ENCODE data around the gene PROB1. TPM values are rescaled to one million over a fixed set of nuclear protein-coding genes. Genes with fewer than 3 reads are reported as not detected.

Gene PROB1
- total and polyA plus RNA-seq, 9 of the 15 experiments (the other 6 are each of a cell fraction or from before 2014, with no cell fraction given), result 0.01 to 1.8 (median 0.47) TPM

DNA sequence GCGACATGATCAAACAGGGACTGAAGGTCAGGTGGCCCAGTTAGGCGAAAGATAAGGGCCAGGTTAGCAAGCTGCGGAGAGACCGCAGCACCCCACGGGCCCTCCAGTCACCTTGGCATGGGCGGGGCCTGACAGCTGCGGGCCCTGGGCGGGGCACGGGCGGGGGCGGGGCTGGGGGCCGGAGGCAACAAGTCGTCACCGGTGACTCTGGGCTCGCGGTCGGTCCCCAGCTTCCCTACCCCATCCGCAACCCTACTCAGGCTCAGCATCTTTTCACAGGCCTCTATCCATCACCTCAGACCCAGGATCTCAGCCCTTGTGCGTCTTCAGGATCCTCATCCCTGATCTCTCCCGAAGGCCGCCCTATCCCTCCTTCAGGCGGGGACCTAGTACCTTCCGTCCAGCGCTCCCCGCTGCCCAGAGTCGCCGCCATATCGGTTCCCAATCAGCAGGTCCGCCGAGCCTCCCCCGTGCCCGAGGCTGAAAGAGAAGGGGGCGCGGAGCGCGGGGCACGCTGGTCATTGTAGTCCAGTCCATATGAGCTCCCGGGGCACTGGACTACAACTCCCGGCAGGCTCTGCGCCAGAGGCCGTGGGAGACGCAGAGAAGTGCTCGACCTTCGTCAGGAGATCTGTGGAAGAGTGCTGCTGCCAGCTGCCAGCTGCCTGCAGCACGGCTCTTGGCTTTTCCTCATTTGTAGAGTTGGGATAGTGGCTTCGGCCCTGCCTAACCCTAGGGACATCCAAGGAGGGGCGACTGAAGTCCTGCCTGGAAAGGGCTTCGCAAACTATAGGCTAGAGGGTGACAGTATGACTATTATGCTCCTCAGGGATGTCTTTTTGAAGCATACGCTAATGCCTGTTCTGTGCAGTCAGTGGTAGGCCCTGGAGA lies 44.4 kb upstream of the PROB1 start, which contains the start of gene DNAJC18 (continued):
- TF ChIP-seq PTRF (tag; IDR thresholded peaks at IDR 0.05), result no peak
- TF ChIP-seq RNF2 (IDR thresholded peaks at IDR 0.05), result no peak
- no peak for TF ChIP-seq TEAD1 (CRISPR knock-in tag; IDR thresholded peaks at IDR 0.05)
- TF ChIP-seq E2F3 (CRISPR knock-in tag; IDR thresholded peaks at IDR 0.05), result 0 out of 2 replicates have a peak, but pooled peaks have one; percentile 41
- no peak for TF ChIP-seq HMG20B (CRISPR knock-in tag; IDR thresholded peaks at IDR 0.05)
- no peak for TF ChIP-seq BCL6 (CRISPR knock-in tag; IDR thresholded peaks at IDR 0.05)
- no peak for TF ChIP-seq TCF7 (IDR thresholded peaks at IDR 0.05; ENCODE audit: borderline replicate concordance)
- TF ChIP-seq NFRKB (IDR thresholded peaks at IDR 0.05; ENCODE audit: low read depth), result 0 out of 2 replicates have a peak, but pooled peaks have one; percentile 4
- TF ChIP-seq, protein P1, sequence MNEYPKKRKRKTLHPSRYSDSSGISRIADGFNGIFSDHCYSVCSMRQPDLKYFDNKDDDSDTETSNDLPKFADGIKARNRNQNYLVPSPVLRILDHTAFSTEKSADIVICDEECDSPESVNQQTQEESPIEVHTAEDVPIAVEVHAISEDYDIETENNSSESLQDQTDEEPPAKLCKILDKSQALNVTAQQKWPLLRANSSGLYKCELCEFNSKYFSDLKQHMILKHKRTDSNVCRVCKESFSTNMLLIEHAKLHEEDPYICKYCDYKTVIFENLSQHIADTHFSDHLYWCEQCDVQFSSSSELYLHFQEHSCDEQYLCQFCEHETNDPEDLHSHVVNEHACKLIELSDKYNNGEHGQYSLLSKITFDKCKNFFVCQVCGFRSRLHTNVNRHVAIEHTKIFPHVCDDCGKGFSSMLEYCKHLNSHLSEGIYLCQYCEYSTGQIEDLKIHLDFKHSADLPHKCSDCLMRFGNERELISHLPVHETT (CRISPR knock-in tag; conservative IDR thresholded peaks at IDR 0.05 in 1 of 2, IDR thresholded peaks at IDR 0.05 in 1 of 2), result peak in 1 of 2 experiments; percentile 63; a peak in 1 of 4 replicates
- no peak for TF ChIP-seq MTF1 (CRISPR knock-in tag; IDR thresholded peaks at IDR 0.05; ENCODE audit: borderline replicate concordance)
- TF ChIP-seq, protein P2, sequence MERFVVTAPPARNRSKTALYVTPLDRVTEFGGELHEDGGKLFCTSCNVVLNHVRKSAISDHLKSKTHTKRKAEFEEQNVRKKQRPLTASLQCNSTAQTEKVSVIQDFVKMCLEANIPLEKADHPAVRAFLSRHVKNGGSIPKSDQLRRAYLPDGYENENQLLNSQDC (CRISPR knock-in tag; IDR thresholded peaks at IDR 0.05), result no peak
- TF ChIP-seq, protein P3, sequence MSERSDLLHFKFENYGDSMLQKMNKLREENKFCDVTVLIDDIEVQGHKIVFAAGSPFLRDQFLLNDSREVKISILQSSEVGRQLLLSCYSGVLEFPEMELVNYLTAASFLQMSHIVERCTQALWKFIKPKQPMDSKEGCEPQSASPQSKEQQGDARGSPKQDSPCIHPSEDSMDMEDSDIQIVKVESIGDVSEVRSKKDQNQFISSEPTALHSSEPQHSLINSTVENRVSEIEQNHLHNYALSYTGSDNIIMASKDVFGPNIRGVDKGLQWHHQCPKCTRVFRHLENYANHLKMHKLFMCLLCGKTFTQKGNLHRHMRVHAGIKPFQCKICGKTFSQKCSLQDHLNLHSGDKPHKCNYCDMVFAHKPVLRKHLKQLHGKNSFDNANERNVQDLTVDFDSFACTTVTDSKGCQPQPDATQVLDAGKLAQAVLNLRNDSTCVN (CRISPR knock-in tag; IDR thresholded peaks at IDR 0.05), result no peak
- TF ChIP-seq NFATC3 (IDR thresholded peaks at IDR 0.05), result no peak
- TF ChIP-seq, protein P4, sequence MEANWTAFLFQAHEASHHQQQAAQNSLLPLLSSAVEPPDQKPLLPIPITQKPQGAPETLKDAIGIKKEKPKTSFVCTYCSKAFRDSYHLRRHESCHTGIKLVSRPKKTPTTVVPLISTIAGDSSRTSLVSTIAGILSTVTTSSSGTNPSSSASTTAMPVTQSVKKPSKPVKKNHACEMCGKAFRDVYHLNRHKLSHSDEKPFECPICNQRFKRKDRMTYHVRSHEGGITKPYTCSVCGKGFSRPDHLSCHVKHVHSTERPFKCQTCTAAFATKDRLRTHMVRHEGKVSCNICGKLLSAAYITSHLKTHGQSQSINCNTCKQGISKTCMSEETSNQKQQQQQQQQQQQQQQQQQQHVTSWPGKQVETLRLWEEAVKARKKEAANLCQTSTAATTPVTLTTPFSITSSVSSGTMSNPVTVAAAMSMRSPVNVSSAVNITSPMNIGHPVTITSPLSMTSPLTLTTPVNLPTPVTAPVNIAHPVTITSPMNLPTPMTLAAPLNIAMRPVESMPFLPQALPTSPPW (CRISPR knock-in tag; IDR thresholded peaks at IDR 0.05), result peak; percentile 84
- TF ChIP-seq, protein P5, sequence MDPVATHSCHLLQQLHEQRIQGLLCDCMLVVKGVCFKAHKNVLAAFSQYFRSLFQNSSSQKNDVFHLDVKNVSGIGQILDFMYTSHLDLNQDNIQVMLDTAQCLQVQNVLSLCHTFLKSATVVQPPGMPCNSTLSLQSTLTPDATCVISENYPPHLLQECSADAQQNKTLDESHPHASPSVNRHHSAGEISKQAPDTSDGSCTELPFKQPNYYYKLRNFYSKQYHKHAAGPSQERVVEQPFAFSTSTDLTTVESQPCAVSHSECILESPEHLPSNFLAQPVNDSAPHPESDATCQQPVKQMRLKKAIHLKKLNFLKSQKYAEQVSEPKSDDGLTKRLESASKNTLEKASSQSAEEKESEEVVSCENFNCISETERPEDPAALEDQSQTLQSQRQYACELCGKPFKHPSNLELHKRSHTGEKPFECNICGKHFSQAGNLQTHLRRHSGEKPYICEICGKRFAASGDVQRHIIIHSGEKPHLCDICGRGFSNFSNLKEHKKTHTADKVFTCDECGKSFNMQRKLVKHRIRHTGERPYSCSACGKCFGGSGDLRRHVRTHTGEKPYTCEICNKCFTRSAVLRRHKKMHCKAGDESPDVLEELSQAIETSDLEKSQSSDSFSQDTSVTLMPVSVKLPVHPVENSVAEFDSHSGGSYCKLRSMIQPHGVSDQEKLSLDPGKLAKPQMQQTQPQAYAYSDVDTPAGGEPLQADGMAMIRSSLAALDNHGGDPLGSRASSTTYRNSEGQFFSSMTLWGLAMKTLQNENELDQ (CRISPR knock-in tag; IDR thresholded peaks at IDR 0.05; ENCODE audit: borderline replicate concordance), result no peak
- TF ChIP-seq PPARD (CRISPR knock-in tag; IDR thresholded peaks at IDR 0.05), result no peak
